ENCODE results near the gene TAS2R42. TPM values are rescaled to one million over a fixed set of nuclear protein-coding genes. Genes with fewer than 3 reads are reported as not detected.

Gene TAS2R42
- total RNA-seq, 4 donors from 2014 or later: not detected

GRCh38 chr12:11164384-11164783, 22.4 kb downstream of the TAS2R42 start:
- H3K4me3 ChIP-seq: no peak overlapping the region
- no peak for TF ChIP-seq CTCF (IDR thresholded peaks at IDR 0.05)
- TF ChIP-seq POLR2AphosphoS5 (IDR thresholded peaks at IDR 0.05): no peak
- TF ChIP-seq EP300 (IDR thresholded peaks at IDR 0.05): no peak
- no peak for TF ChIP-seq POLR2A (IDR thresholded peaks at IDR 0.05)
- H3K27ac ChIP-seq: no peak overlapping the region
- H3K9me3 ChIP-seq: no peaks in the 10 kb centered on the region
- no peak for DNase-seq (ENCODE audit: low spot score in 2 of 2)
- peaks cover 9% of the 10 kb centered on the region for H3K36me3 ChIP-seq
- no peaks in the 10 kb centered on the region for H3K27me3 ChIP-seq
- H3K4me1 ChIP-seq: peaks cover 8% of the 10 kb centered on the region

GRCh38 chr12:11162502-11162901, 24.2 kb downstream of the TAS2R42 start:
- DNase-seq (ENCODE audit: low spot score in 2 of 2): no peak
- no peak for TF ChIP-seq POLR2A (IDR thresholded peaks at IDR 0.05)
- no peak for TF ChIP-seq EP300 (IDR thresholded peaks at IDR 0.05)
- TF ChIP-seq CTCF (IDR thresholded peaks at IDR 0.05): no peak
- no peak for TF ChIP-seq POLR2AphosphoS5 (IDR thresholded peaks at IDR 0.05)
- H3K4me3 ChIP-seq: no peak overlapping the region
- H3K27me3 ChIP-seq: no peaks in the 10 kb centered on the region
- H3K36me3 ChIP-seq: peaks cover 12% of the 10 kb centered on the region
- no peaks in the 10 kb centered on the region for H3K9me3 ChIP-seq
- H3K27ac ChIP-seq: no peak overlapping the region
- WGBS: 81% methylated on average over 1 of the region's 1 CpG
- H3K4me1 ChIP-seq: peaks cover 3% of the 10 kb centered on the region

GRCh38 chr12:11158885-11159444, 27.8 kb downstream of the TAS2R42 start:
- WGBS: 50% methylated on average over 5 of the region's 5 CpGs
- H3K27ac ChIP-seq: no peak overlapping the region
- H3K4me1 ChIP-seq: peaks cover 3% of the 10 kb centered on the region
- H3K27me3 ChIP-seq: no peaks in the 10 kb centered on the region
- no peak overlapping the region for H3K4me3 ChIP-seq
- TF ChIP-seq EP300 (IDR thresholded peaks at IDR 0.05): no peak
- no peak for TF ChIP-seq CTCF (IDR thresholded peaks at IDR 0.05)
- TF ChIP-seq POLR2A (IDR thresholded peaks at IDR 0.05): no peak
- H3K9me3 ChIP-seq: no peaks in the 10 kb centered on the region
- peaks cover 7% of the 10 kb centered on the region for H3K36me3 ChIP-seq
- DNase-seq (ENCODE audit: low spot score in 2 of 2): no peak

- no peak overlapping the region for H3K27ac ChIP-seq
- H3K4me3 ChIP-seq: no peak overlapping the region
- no peaks in the 10 kb centered on the region for H3K9me3 ChIP-seq
- peaks cover 3% of the 10 kb centered on the region for H3K36me3 ChIP-seq
- DNase-seq (ENCODE audit: low spot score in 2 of 2): no peak
- H3K4me1 ChIP-seq: peaks cover 3% of the 10 kb centered on the region
- WGBS: 100% methylated on average over 1 of the region's 1 CpG
- TF ChIP-seq POLR2A (IDR thresholded peaks at IDR 0.05) (no peak), CTCF (IDR thresholded peaks at IDR 0.05) (no peak), EP300 (IDR thresholded peaks at IDR 0.05) (no peak), POLR2AphosphoS5 (IDR thresholded peaks at IDR 0.05) (no peak)
- H3K27me3 ChIP-seq: no peaks in the 10 kb centered on the region
These were observed 32.3 kb downstream of the TAS2R42 start for GRCh38 chr12:11154400-11154925.

GRCh38 chr12:11152725-11153124, 34.0 kb downstream of the TAS2R42 start:
- no peaks in the 10 kb centered on the region for H3K27me3 ChIP-seq
- no peaks in the 10 kb centered on the region for H3K4me1 ChIP-seq
- TF ChIP-seq POLR2A (IDR thresholded peaks at IDR 0.05) (no peak), POLR2AphosphoS5 (IDR thresholded peaks at IDR 0.05) (no peak)
- 91% methylated on average over 2 of the region's 2 CpGs for WGBS
- H3K27ac ChIP-seq: no peak overlapping the region
- no peaks in the 10 kb centered on the region for H3K9me3 ChIP-seq
- H3K4me3 ChIP-seq: no peak overlapping the region
- DNase-seq (ENCODE audit: low spot score in 2 of 2): no peak
- no peaks in the 10 kb centered on the region for H3K36me3 ChIP-seq

- Histone ChIP-seq H3K27me3 (no peaks in the 10 kb centered on the region), H3K4me3 (no peak overlapping the region), H3K27ac (no peak overlapping the region), H3K4me1 (no peaks in the 10 kb centered on the region), H3K36me3 (no peaks in the 10 kb centered on the region), H3K9me3 (no peaks in the 10 kb centered on the region)
- no peak for TF ChIP-seq POLR2AphosphoS5 (IDR thresholded peaks at IDR 0.05)
- no peak for TF ChIP-seq POLR2A (IDR thresholded peaks at IDR 0.05)
- no peak for TF ChIP-seq EP300 (IDR thresholded peaks at IDR 0.05)
- TF ChIP-seq CTCF (IDR thresholded peaks at IDR 0.05): no peak
- DNase-seq (ENCODE audit: low spot score in 2 of 2): no peak
- 76% methylated on average over 1 of the region's 1 CpG for WGBS
These were observed 35.9 kb downstream of the TAS2R42 start for GRCh38 chr12:11150832-11151231.

Measured in suprapubic skin (tissue), 4 donors.